HEK293 (cell line): ENCODE data around the gene SCN3A.

Source experiments
- CTCF ChIA-PET: fragments of 350-600 bp; formaldehyde crosslinking; extraction: SDS; loops from one replicate; lab custom pipeline; 2021; ENCODE audit warnings: antibody characterized with exemption; lab: Yijun Ruan, JAX
- POLR2A ChIA-PET: fragments of 300-600 bp; formaldehyde crosslinking; extraction: SDS; loops from one replicate; lab custom pipeline; 2020; ENCODE audit warnings: antibody characterized with exemption, inconsistent platforms; lab: Yijun Ruan, JAX
- H3K27ac ChIP-seq: fragments of 200-500 bp; sonication (Bioruptor generic); 2 replicates; pipeline ENCODE4 v1.5.1; 2014; ENCODE audit warnings: low read depth, low read length, control low read depth, inconsistent platforms; ENCODE audit errors: extremely low read depth
- H3K36me3 ChIP-seq, 2 experiments: fragments of 200-500 bp in 1 of 2; sonication (Bioruptor generic) in 1 of 2; 1 replicate in 1 of 2; 2 replicates in 1 of 2; pipeline ENCODE4 v1.5.1; 2014 to 2017; ENCODE audit warnings: inconsistent platforms in 2 of 2, low read length in 2 of 2; ENCODE audit not compliant: control insufficient read depth in 2 of 2, insufficient read depth in 1 of 2
- H3K4me1 ChIP-seq: fragments of 200-500 bp; sonication (Bioruptor generic); 2 replicates; pipeline ENCODE4 v1.5.1; 2014; ENCODE audit warnings: mild to moderate bottlenecking, low read length, inconsistent platforms; ENCODE audit not compliant: control insufficient read depth, insufficient read depth
- H3K4me3 ChIP-seq: 2 replicates; pipeline ENCODE4 v1.5.1; 2011; ENCODE audit warnings: low read depth, mild to moderate bottlenecking, control low read depth, low read length, moderate library complexity
- H3K9me3 ChIP-seq: fragments of 200-500 bp; sonication (Bioruptor generic); 2 replicates; pipeline ENCODE4 v1.5.1; 2014; ENCODE audit warnings: low read depth, low read length, inconsistent platforms; ENCODE audit not compliant: control insufficient read depth, insufficient read depth
- KLF10 ChIP-seq: fragments of 450-650 bp; IDR thresholded peaks from 2 replicates; pipeline ENCODE4 v1.5.1; 2018; ENCODE audit warnings: missing biosample characterization, mild to moderate bottlenecking, missing genetic modification characterization
- KLF7 ChIP-seq: fragments of 450-650 bp; formaldehyde crosslinking; IDR thresholded peaks from 2 replicates; pipeline ENCODE4 v1.5.1; 2016; ENCODE audit warnings: missing biosample characterization, missing genetic modification characterization, borderline replicate concordance
- MEIS1 ChIP-seq: sonication (generic); formaldehyde crosslinking; IDR thresholded peaks from 2 replicates; pipeline ENCODE4 v1.8.1; 2022; ENCODE audit warnings: missing genetic modification reagents, mild to moderate bottlenecking, borderline replicate concordance
- PBX3 ChIP-seq: sonication (generic); formaldehyde crosslinking; IDR thresholded peaks from 2 replicates; pipeline ENCODE4 v1.8.1; 2022; ENCODE audit warnings: mild to moderate bottlenecking, moderate library complexity, missing genetic modification reagents
- SCRT1 ChIP-seq: fragments of 450-650 bp; formaldehyde crosslinking; IDR thresholded peaks from 2 replicates; pipeline ENCODE4 v1.5.1; 2016; ENCODE audit warnings: missing biosample characterization, missing genetic modification characterization, borderline replicate concordance
- ZBTB7A ChIP-seq: fragments of 450-650 bp; formaldehyde crosslinking; IDR thresholded peaks from 2 replicates; pipeline ENCODE4 v1.5.1; 2016; ENCODE audit warnings: low read depth, missing biosample characterization, missing genetic modification characterization
- ZFP69B ChIP-seq: fragments of 450-650 bp; formaldehyde crosslinking; IDR thresholded peaks from 2 replicates; pipeline ENCODE4 v1.5.1; 2016; ENCODE audit warnings: missing biosample characterization, missing genetic modification characterization
- ZNF114 ChIP-seq: fragments of 450-650 bp; formaldehyde crosslinking; IDR thresholded peaks from 2 replicates; pipeline ENCODE4 v1.5.0; 2017; ENCODE audit warnings: missing biosample characterization, missing genetic modification characterization
- ZNF133 ChIP-seq: fragments of 450-650 bp; formaldehyde crosslinking; IDR thresholded peaks from 2 replicates; pipeline ENCODE4 v1.5.1; 2016; ENCODE audit warnings: missing biosample characterization, missing genetic modification characterization
- ZNF184 ChIP-seq: fragments of 450-650 bp; IDR thresholded peaks from 2 replicates; pipeline ENCODE4 v1.5.1; 2018; ENCODE audit warnings: missing biosample characterization, mild to moderate bottlenecking, missing genetic modification characterization
- ZNF202 ChIP-seq: fragments of 450-650 bp; formaldehyde crosslinking; IDR thresholded peaks from 2 replicates; pipeline ENCODE4 v1.5.1; 2016; ENCODE audit warnings: missing biosample characterization, missing genetic modification characterization, borderline replicate concordance
- ZNF221 ChIP-seq: fragments of 450-650 bp; formaldehyde crosslinking; IDR thresholded peaks from 2 replicates; pipeline ENCODE4 v1.5.1; 2017; ENCODE audit warnings: missing biosample characterization, missing genetic modification characterization, borderline replicate concordance
- ZNF266 ChIP-seq: fragments of 450-650 bp; formaldehyde crosslinking; IDR thresholded peaks from 2 replicates; pipeline ENCODE4 v1.5.1; 2016; ENCODE audit warnings: missing biosample characterization, missing genetic modification characterization, low read depth
- ZNF292 ChIP-seq: fragments of 450-650 bp; formaldehyde crosslinking; IDR thresholded peaks from 2 replicates; pipeline ENCODE4 v1.5.1; 2016; ENCODE audit warnings: low read depth, missing biosample characterization, missing genetic modification characterization, borderline replicate concordance
- ZNF48 ChIP-seq: fragments of 450-650 bp; formaldehyde crosslinking; IDR thresholded peaks from 2 replicates; pipeline ENCODE4 v1.5.1; 2016; ENCODE audit warnings: missing biosample characterization, missing genetic modification characterization
- ZNF621 ChIP-seq: fragments of 450-650 bp; formaldehyde crosslinking; IDR thresholded peaks from 2 replicates; pipeline ENCODE4 v1.5.1; 2017; ENCODE audit warnings: missing biosample characterization, missing genetic modification characterization
- ZNF670 ChIP-seq: fragments of 450-650 bp; formaldehyde crosslinking; IDR thresholded peaks from 2 replicates; pipeline ENCODE4 v1.5.1; 2016; ENCODE audit warnings: missing biosample characterization, missing genetic modification characterization, low read depth
- ZNF776 ChIP-seq: fragments of 450-650 bp; formaldehyde crosslinking; IDR thresholded peaks from 2 replicates; pipeline ENCODE4 v1.5.0; 2017; ENCODE audit warnings: missing biosample characterization, missing genetic modification characterization, borderline replicate concordance
- ZNF777 ChIP-seq: fragments of 450-650 bp; formaldehyde crosslinking; IDR thresholded peaks from 2 replicates; pipeline ENCODE4 v1.5.1; 2017; ENCODE audit warnings: missing biosample characterization, missing genetic modification characterization, borderline replicate concordance
- ZSCAN5A ChIP-seq: fragments of 450-650 bp; formaldehyde crosslinking; IDR thresholded peaks from 2 replicates; pipeline ENCODE4 v1.5.1; 2016; ENCODE audit warnings: missing biosample characterization, missing genetic modification characterization
- TF ChIP-seq, protein P1 (sequence below): fragments of 450-650 bp; formaldehyde crosslinking; IDR thresholded peaks from 2 replicates; pipeline ENCODE4 v1.5.1; 2017; ENCODE audit warnings: missing biosample characterization, mild to moderate bottlenecking, missing genetic modification characterization, moderate library complexity
- TF ChIP-seq, protein P2 (sequence below): fragments of 450-650 bp; IDR thresholded peaks from 2 replicates; pipeline ENCODE4 v1.5.1; 2018; ENCODE audit warnings: missing biosample characterization, missing genetic modification characterization
- TF ChIP-seq, protein P3 (sequence below): fragments of 450-650 bp; IDR thresholded peaks from 2 replicates; pipeline ENCODE4 v1.5.1; 2018; ENCODE audit warnings: missing biosample characterization, mild to moderate bottlenecking, missing genetic modification characterization
- TF ChIP-seq, protein P4 (sequence below): fragments of 450-650 bp; formaldehyde crosslinking; IDR thresholded peaks from 2 replicates; pipeline ENCODE4 v1.5.1; 2016; ENCODE audit warnings: missing biosample characterization, missing genetic modification characterization
- TF ChIP-seq, protein P5 (sequence below): fragments of 450-650 bp; formaldehyde crosslinking; IDR thresholded peaks from 2 replicates; pipeline ENCODE4 v1.5.1; 2016; ENCODE audit warnings: missing biosample characterization, missing genetic modification characterization, low read depth

Gene SCN3A

GRCh38 chr2:165208094-165208493, 4.2 kb upstream of the SCN3A start (continued):
- TF ChIP-seq, protein P1, sequence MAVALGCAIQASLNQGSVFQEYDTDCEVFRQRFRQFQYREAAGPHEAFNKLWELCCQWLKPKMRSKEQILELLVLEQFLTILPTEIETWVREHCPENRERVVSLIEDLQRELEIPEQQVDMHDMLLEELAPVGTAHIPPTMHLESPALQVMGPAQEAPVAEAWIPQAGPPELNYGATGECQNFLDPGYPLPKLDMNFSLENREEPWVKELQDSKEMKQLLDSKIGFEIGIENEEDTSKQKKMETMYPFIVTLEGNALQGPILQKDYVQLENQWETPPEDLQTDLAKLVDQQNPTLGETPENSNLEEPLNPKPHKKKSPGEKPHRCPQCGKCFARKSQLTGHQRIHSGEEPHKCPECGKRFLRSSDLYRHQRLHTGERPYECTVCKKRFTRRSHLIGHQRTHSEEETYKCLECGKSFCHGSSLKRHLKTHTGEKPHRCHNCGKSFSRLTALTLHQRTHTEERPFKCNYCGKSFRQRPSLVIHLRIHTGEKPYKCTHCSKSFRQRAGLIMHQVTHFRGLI = no peak
- TF ChIP-seq ZNF202 (tag by site-specific recombination) (no peak), ZNF114 (tag by site-specific recombination) (no peak), SCRT1 (tag by site-specific recombination) (no peak), ZNF133 (no peak), MEIS1 (CRISPR knock-in tag) (no peak), ZBTB7A (no peak), PBX3 (CRISPR knock-in tag) (no peak), ZNF266 (tag by site-specific recombination) (no peak), ZNF184 (tag by site-specific recombination) (no peak)
- TF ChIP-seq, protein P2, sequence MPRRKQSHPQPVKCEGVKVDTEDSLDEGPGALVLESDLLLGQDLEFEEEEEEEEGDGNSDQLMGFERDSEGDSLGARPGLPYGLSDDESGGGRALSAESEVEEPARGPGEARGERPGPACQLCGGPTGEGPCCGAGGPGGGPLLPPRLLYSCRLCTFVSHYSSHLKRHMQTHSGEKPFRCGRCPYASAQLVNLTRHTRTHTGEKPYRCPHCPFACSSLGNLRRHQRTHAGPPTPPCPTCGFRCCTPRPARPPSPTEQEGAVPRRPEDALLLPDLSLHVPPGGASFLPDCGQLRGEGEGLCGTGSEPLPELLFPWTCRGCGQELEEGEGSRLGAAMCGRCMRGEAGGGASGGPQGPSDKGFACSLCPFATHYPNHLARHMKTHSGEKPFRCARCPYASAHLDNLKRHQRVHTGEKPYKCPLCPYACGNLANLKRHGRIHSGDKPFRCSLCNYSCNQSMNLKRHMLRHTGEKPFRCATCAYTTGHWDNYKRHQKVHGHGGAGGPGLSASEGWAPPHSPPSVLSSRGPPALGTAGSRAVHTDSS (tag by site-specific recombination) = no peak

DNA sequence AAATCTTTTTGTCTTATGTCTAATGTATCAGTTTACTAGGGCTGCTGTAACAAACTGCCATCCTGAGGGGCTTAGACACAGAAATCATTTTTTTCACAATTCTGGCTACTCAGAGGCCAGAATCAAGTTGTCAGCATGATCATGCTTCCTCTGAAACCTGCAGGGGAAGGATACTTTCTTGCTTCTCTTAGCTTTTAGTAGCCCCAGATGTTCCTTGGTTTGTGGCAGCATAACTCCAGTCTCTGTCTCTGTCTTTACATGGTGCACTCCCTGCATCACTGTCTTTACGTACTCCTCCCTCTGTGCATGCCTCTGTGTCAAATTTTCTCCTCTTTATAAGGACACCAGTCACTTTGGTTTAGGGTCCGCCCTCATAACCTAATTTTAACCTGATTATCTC, 2.0 kb upstream of the SCN3A start:
- Histone ChIP-seq H3K4me1 (no peaks in the 10 kb centered on the region), H3K9me3 (no peaks in the 10 kb centered on the region), H3K27ac (no peak overlapping the region), H3K36me3 (no peaks in the 10 kb centered on the region), H3K4me3 (no peak overlapping the region)
- ChIA-PET POLR2A (no interaction called here), CTCF (interaction anchor here (0.6 to 13.0 kb wide), 5 partner anchors 184 to 264 kb away, joined by 3 to 236 read pairs (median 3); partner anchors contain the start of gene CSRNP3)
- no peak for TF ChIP-seq ZNF670 (tag by site-specific recombination)
- no peak for TF ChIP-seq ZSCAN5A (tag by site-specific recombination)
- no peak for TF ChIP-seq ZNF621 (tag by site-specific recombination)
- TF ChIP-seq, protein P3, sequence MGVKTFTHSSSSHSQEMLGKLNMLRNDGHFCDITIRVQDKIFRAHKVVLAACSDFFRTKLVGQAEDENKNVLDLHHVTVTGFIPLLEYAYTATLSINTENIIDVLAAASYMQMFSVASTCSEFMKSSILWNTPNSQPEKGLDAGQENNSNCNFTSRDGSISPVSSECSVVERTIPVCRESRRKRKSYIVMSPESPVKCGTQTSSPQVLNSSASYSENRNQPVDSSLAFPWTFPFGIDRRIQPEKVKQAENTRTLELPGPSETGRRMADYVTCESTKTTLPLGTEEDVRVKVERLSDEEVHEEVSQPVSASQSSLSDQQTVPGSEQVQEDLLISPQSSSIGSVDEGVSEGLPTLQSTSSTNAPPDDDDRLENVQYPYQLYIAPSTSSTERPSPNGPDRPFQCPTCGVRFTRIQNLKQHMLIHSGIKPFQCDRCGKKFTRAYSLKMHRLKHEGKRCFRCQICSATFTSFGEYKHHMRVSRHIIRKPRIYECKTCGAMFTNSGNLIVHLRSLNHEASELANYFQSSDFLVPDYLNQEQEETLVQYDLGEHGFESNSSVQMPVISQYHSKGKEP = no peak
- no peak for TF ChIP-seq PBX3 (CRISPR knock-in tag)
- TF ChIP-seq, protein P4, sequence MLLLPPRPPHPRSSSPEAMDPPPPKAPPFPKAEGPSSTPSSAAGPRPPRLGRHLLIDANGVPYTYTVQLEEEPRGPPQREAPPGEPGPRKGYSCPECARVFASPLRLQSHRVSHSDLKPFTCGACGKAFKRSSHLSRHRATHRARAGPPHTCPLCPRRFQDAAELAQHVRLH (tag by site-specific recombination) = no peak
- no peak for TF ChIP-seq ZFP69B (tag by site-specific recombination)
- TF ChIP-seq, protein P5, sequence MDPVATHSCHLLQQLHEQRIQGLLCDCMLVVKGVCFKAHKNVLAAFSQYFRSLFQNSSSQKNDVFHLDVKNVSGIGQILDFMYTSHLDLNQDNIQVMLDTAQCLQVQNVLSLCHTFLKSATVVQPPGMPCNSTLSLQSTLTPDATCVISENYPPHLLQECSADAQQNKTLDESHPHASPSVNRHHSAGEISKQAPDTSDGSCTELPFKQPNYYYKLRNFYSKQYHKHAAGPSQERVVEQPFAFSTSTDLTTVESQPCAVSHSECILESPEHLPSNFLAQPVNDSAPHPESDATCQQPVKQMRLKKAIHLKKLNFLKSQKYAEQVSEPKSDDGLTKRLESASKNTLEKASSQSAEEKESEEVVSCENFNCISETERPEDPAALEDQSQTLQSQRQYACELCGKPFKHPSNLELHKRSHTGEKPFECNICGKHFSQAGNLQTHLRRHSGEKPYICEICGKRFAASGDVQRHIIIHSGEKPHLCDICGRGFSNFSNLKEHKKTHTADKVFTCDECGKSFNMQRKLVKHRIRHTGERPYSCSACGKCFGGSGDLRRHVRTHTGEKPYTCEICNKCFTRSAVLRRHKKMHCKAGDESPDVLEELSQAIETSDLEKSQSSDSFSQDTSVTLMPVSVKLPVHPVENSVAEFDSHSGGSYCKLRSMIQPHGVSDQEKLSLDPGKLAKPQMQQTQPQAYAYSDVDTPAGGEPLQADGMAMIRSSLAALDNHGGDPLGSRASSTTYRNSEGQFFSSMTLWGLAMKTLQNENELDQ (tag by site-specific recombination) = no peak
- no peak for TF ChIP-seq ZNF292 (tag by site-specific recombination)
- TF ChIP-seq KLF10 = no peak
- TF ChIP-seq ZNF48 (tag by site-specific recombination) = no peak
- no peak for TF ChIP-seq ZNF777 (tag by site-specific recombination)
- no peak for TF ChIP-seq KLF7 (tag by site-specific recombination)
- TF ChIP-seq ZNF776 (tag by site-specific recombination) = no peak
- TF ChIP-seq ZNF221 (tag by site-specific recombination) = no peak
